Neural progenitor cell (in vitro differentiated cells): Measurements from ENCODE around the gene ATP11A. TPM values are rescaled to one million over a fixed set of nuclear protein-coding genes. Genes with fewer than 3 reads are reported as not detected.

Experiments
- DNase-seq: peaks from one replicate; pipeline ENCODE4 v3.0.0-alpha.2; 2016; ENCODE audit warnings: low spot score
- H2AFZ ChIP-seq: fragments of 200-600 bp; sonication (generic); replicated peaks from 2 replicates; pipeline ENCODE4 v1.6.1; 2016; ENCODE audit warnings: antibody characterized with exemption
- H3F3A ChIP-seq: fragments of 200-600 bp; sonication (generic); 2 replicates; pipeline ENCODE4 v1.6.1; 2016; ENCODE audit warnings: antibody characterized with exemption, low read depth
- H3K27ac ChIP-seq: fragments of 200-600 bp; sonication (generic); 2 replicates; pipeline ENCODE4 v1.5.1; 2016; ENCODE audit warnings: mild to moderate bottlenecking
- H3K27me3 ChIP-seq: fragments of 200-600 bp; sonication (generic); 2 replicates; pipeline ENCODE4 v1.6.1; 2016; ENCODE audit warnings: mild to moderate bottlenecking, moderate library complexity
- H3K36me3 ChIP-seq: fragments of 200-600 bp; sonication (generic); 2 replicates; pipeline ENCODE4 v1.5.1; 2016
- H3K4me1 ChIP-seq: fragments of 200-600 bp; sonication (generic); 2 replicates; pipeline ENCODE4 v1.6.1; 2016; ENCODE audit warnings: mixed run types
- H3K4me2 ChIP-seq: fragments of 200-600 bp; sonication (generic); 2 replicates; pipeline ENCODE4 v1.6.1; 2016
- H3K4me3 ChIP-seq: fragments of 200-600 bp; sonication (generic); 2 replicates; pipeline ENCODE4 v1.5.1; 2016
- H3K79me2 ChIP-seq: fragments of 200-600 bp; sonication (generic); 2 replicates; pipeline ENCODE4 v1.6.1; 2016; ENCODE audit warnings: low read depth
- H3K9ac ChIP-seq: fragments of 200-600 bp; sonication (generic); 2 replicates; pipeline ENCODE4 v1.6.1; 2016
- H3K9me3 ChIP-seq: fragments of 200-600 bp; sonication (generic); 2 replicates; pipeline ENCODE4 v1.5.1; 2016; ENCODE audit warnings: low read depth
- H4K20me1 ChIP-seq: fragments of 200-600 bp; sonication (generic); 2 replicates; pipeline ENCODE4 v1.6.1; 2016; ENCODE audit warnings: low read depth
- H3K27ac Mint-ChIP-seq: 3 replicates; pipeline ENCODE4 v1.8.0; 2021; ENCODE audit warnings: mixed read lengths
- H3K27me3 Mint-ChIP-seq: 2 replicates; pipeline ENCODE4 v1.8.0; 2022; ENCODE audit warnings: low read depth, mild to moderate bottlenecking, inconsistent platforms, moderate library complexity, mixed read lengths; ENCODE audit not compliant: insufficient read depth
- H3K36me3 Mint-ChIP-seq: 3 replicates; pipeline ENCODE4 v1.8.0; 2021; ENCODE audit warnings: mixed read lengths
- H3K4me1 Mint-ChIP-seq: 3 replicates; pipeline ENCODE4 v1.8.0; 2021; ENCODE audit warnings: mixed read lengths
- H3K4me3 Mint-ChIP-seq: 3 replicates; pipeline ENCODE4 v1.8.0; 2021; ENCODE audit warnings: mild to moderate bottlenecking, moderate library complexity, mixed read lengths
- H3K9me3 Mint-ChIP-seq: 3 replicates; pipeline ENCODE4 v1.8.0; 2020; ENCODE audit warnings: mixed read lengths
- CTCF ChIP-seq: fragments of 200-600 bp; sonication (generic); IDR thresholded peaks from 2 replicates; pipeline ENCODE4 v1.5.1; 2017; ENCODE audit warnings: antibody characterized with exemption, mild to moderate bottlenecking
- EZH2 ChIP-seq: fragments of 200-600 bp; sonication (generic); IDR thresholded peaks from 2 replicates; pipeline ENCODE4 v1.6.1; 2017; ENCODE audit warnings: antibody characterized with exemption, mild to moderate bottlenecking, moderate library complexity
- EZH2phosphoT487 ChIP-seq: fragments of 200-600 bp; sonication (generic); IDR thresholded peaks from 2 replicates; pipeline ENCODE4 v1.6.1; 2017; ENCODE audit warnings: antibody characterized with exemption
- total RNA-seq: library from RNA; depleted of rRNA; stranded (reverse); fragments of >200 nt; gene quantifications from 2 replicates; pipeline ENCODE4 v1.2.3, GENCODE V29; 2015; ENCODE audit warnings: low replicate concordance

The ATP11A gene
- total RNA-seq, 1 donor from 2014 or later: 12.6 TPM

GRCh38 chr13:112696001-112696868 is 6.4 kb downstream of the ATP11A start:
- H3K4me1 ChIP-seq: peaks cover 32% of the 10 kb centered on the region

GRCh38 chr13:112696869-112697465 is 7.1 kb downstream of the ATP11A start:
- no peak overlapping the region for H3K27ac Mint-ChIP-seq
- peaks cover 27% of the 10 kb centered on the region for H3K4me1 ChIP-seq
- no peak overlapping the region for H3K27ac ChIP-seq
- peaks cover under 1% of the 10 kb centered on the region for H3K27me3 Mint-ChIP-seq
- DNase-seq: no peak
- peaks cover 11% of the 10 kb centered on the region for H3F3A ChIP-seq
- H3K79me2 ChIP-seq: peaks cover 90% of the 10 kb centered on the region
- H3K9me3 Mint-ChIP-seq: no peaks in the 10 kb centered on the region
- H3K36me3 Mint-ChIP-seq: peaks cover 13% of the 10 kb centered on the region
- peaks cover 1% of the 10 kb centered on the region for H3K27me3 ChIP-seq
- no peak overlapping the region for H3K4me3 ChIP-seq
- peaks cover 84% of the 10 kb centered on the region for H4K20me1 ChIP-seq
- H3K4me2 ChIP-seq: no peak overlapping the region
- no peak overlapping the region for H3K4me3 Mint-ChIP-seq
- H3K4me1 Mint-ChIP-seq: peaks cover 58% of the 10 kb centered on the region
- no peaks in the 10 kb centered on the region for H3K9me3 ChIP-seq
- no peak for TF ChIP-seq EZH2
- TF ChIP-seq EZH2phosphoT487: no peak
- no peak for TF ChIP-seq CTCF
- no peaks in the 10 kb centered on the region for H3K36me3 ChIP-seq
- no peak overlapping the region for H3K9ac ChIP-seq
- no peak overlapping the region for H2AFZ ChIP-seq

More at GRCh38 chr13:112696001-112696868, 6.4 kb downstream of the ATP11A start:
- Histone ChIP-seq H4K20me1 (peaks cover 84% of the 10 kb centered on the region), H3K27ac (no peak overlapping the region), H3K36me3 (no peaks in the 10 kb centered on the region), H3K9me3 (no peaks in the 10 kb centered on the region), H2AFZ (no peak overlapping the region), H3F3A (peaks cover 19% of the 10 kb centered on the region), H3K4me2 (no peak overlapping the region), H3K9ac (no peak overlapping the region), H3K27me3 (peaks cover 6% of the 10 kb centered on the region), H3K4me3 (no peak overlapping the region), H3K79me2 (peaks cover 90% of the 10 kb centered on the region)
- H3K9me3 Mint-ChIP-seq: no peaks in the 10 kb centered on the region
- H3K27me3 Mint-ChIP-seq: peaks cover 6% of the 10 kb centered on the region
- peaks cover 65% of the 10 kb centered on the region for H3K4me1 Mint-ChIP-seq
- peaks cover 12% of the 10 kb centered on the region for H3K36me3 Mint-ChIP-seq
- H3K4me3 Mint-ChIP-seq: no peak overlapping the region
- no peak for TF ChIP-seq CTCF
- no peak for TF ChIP-seq EZH2
- no peak overlapping the region for H3K27ac Mint-ChIP-seq
- no peak for DNase-seq

GRCh38 chr13:112697756-112698655 is 8.2 kb downstream of the ATP11A start:
- H3K9me3 Mint-ChIP-seq: peaks cover 5% of the 10 kb centered on the region
- Histone ChIP-seq H3K4me3 (no peak overlapping the region), H3K79me2 (peaks cover 88% of the 10 kb centered on the region), H3K27ac (no peak overlapping the region), H3K9ac (peak overlapping the region; percentile 11), H3K4me1 (peaks cover 18% of the 10 kb centered on the region), H3K9me3 (no peaks in the 10 kb centered on the region), H3F3A (peaks cover 11% of the 10 kb centered on the region), H3K36me3 (no peaks in the 10 kb centered on the region), H3K4me2 (no peak overlapping the region), H4K20me1 (peaks cover 82% of the 10 kb centered on the region), H3K27me3 (no peaks in the 10 kb centered on the region), H2AFZ (no peak overlapping the region)
- TF ChIP-seq EZH2phosphoT487: no peak
- no peak for TF ChIP-seq CTCF
- TF ChIP-seq EZH2: no peak
- H3K4me1 Mint-ChIP-seq: peaks cover 53% of the 10 kb centered on the region
- H3K27ac Mint-ChIP-seq: peak overlapping the region; percentile 46
- no peak for DNase-seq
- peaks cover 17% of the 10 kb centered on the region for H3K36me3 Mint-ChIP-seq
- H3K4me3 Mint-ChIP-seq: peak overlapping the region; percentile 22
- no peaks in the 10 kb centered on the region for H3K27me3 Mint-ChIP-seq
